GM23338 (cell line): ENCODE measurements around the gene TMEM150A.

Source experiments
- CTCF ChIP-seq, 2 experiments: fragments of 200-600 bp in 1 of 2; sonication (generic) in 1 of 2; conservative IDR thresholded peaks; 2 replicates each; pipeline versions ENCODE4 v1.5.1 to v1.6.1; 2016 to 2017; ENCODE audit warnings: antibody characterized with exemption in 2 of 2, low read depth in 2 of 2, mild to moderate bottlenecking in 2 of 2, moderate library complexity in 1 of 2
- EZH2 ChIP-seq: fragments of 200-600 bp; sonication (generic); IDR thresholded peaks from one replicate; pipeline ENCODE4 v1.8.0; 2017; ENCODE audit warnings: antibody characterized with exemption, mild to moderate bottlenecking, low read depth; ENCODE audit not compliant: unreplicated experiment
- EZH2phosphoT487 ChIP-seq: fragments of 200-600 bp; sonication (generic); IDR thresholded peaks from one replicate; pipeline ENCODE4 v1.8.1; 2018; ENCODE audit warnings: antibody characterized with exemption; ENCODE audit not compliant: unreplicated experiment
- JUNB ChIP-seq: IDR thresholded peaks from one replicate; pipeline ENCODE4 v1.6.1; 2016; ENCODE audit warnings: antibody characterized with exemption; ENCODE audit not compliant: unreplicated experiment
- NANOG ChIP-seq: IDR thresholded peaks from 2 replicates; pipeline ENCODE4 v1.6.1; 2016; ENCODE audit warnings: antibody characterized with exemption, borderline replicate concordance
- POLR2AphosphoS5 ChIP-seq: IDR thresholded peaks from 2 replicates; pipeline ENCODE4 v1.6.1; 2016; ENCODE audit warnings: antibody characterized with exemption, low read depth
- TF ChIP-seq, protein P1 (sequence below): IDR thresholded peaks from one replicate; pipeline ENCODE4 v1.6.1; 2018; ENCODE audit warnings: antibody characterized with exemption; ENCODE audit not compliant: unreplicated experiment

DNA sequence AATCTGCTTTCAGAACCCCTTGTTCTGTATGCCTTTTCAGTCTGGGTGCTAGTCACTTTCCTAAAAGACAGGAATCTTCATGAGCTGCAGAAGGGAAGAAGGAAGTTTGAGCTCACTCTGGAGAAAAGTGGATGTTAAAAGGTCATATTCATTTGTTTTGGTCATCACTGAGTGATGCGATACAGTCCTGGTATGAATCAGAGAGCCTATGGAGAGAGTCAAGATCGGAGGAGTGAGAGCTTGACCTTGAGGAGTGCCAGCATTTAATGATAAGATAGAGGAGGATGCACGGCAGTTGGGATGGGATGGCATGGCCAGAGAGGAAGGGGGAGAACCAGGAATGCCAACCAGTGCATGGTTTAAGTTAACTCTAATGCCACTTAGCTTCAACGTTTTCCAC lies 33.1 kb upstream of the TMEM150A start:
- TF ChIP-seq POLR2AphosphoS5 (no peak), CTCF (conservative IDR thresholded peaks at IDR 0.05; ENCODE audit: low read depth in 2 of 2) (no peak), EZH2phosphoT487 (no peak), NANOG (no peak), EZH2 (no peak), JUNB (no peak)
- TF ChIP-seq, protein P1, sequence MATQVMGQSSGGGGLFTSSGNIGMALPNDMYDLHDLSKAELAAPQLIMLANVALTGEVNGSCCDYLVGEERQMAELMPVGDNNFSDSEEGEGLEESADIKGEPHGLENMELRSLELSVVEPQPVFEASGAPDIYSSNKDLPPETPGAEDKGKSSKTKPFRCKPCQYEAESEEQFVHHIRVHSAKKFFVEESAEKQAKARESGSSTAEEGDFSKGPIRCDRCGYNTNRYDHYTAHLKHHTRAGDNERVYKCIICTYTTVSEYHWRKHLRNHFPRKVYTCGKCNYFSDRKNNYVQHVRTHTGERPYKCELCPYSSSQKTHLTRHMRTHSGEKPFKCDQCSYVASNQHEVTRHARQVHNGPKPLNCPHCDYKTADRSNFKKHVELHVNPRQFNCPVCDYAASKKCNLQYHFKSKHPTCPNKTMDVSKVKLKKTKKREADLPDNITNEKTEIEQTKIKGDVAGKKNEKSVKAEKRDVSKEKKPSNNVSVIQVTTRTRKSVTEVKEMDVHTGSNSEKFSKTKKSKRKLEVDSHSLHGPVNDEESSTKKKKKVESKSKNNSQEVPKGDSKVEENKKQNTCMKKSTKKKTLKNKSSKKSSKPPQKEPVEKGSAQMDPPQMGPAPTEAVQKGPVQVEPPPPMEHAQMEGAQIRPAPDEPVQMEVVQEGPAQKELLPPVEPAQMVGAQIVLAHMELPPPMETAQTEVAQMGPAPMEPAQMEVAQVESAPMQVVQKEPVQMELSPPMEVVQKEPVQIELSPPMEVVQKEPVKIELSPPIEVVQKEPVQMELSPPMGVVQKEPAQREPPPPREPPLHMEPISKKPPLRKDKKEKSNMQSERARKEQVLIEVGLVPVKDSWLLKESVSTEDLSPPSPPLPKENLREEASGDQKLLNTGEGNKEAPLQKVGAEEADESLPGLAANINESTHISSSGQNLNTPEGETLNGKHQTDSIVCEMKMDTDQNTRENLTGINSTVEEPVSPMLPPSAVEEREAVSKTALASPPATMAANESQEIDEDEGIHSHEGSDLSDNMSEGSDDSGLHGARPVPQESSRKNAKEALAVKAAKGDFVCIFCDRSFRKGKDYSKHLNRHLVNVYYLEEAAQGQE: no peak
